ENCODE data around the gene NAALADL2.
"Not testable (repeated sequence)": the region's sequence is repeated elsewhere in the genome, so short reads cannot be mapped to it uniquely, and the experiment has no call there.

NAALADL2 gene

GRCh38 chr3:175271465-175271864, 412.3 kb downstream of the NAALADL2 start:
- not testable (repeated sequence) for DNase-seq

- no peak for DNase-seq
These were observed 413.3 kb downstream of the NAALADL2 start for GRCh38 chr3:175272392-175272791.

GRCh38 chr3:175273573-175273972, 414.4 kb downstream of the NAALADL2 start:
- DNase-seq = no peak

- DNase-seq = no peak
These were observed 414.9 kb downstream of the NAALADL2 start for GRCh38 chr3:175274056-175274455.

GRCh38 chr3:175274474-175275218, 415.5 kb downstream of the NAALADL2 start:
- no peak for DNase-seq

- no peak for DNase-seq
These were observed 419.5 kb downstream of the NAALADL2 start for GRCh38 chr3:175278680-175279079.

GRCh38 chr3:175279457-175279856, 420.3 kb downstream of the NAALADL2 start:
- no peak for DNase-seq

- no peak for DNase-seq
These were observed 420.8 kb downstream of the NAALADL2 start for GRCh38 chr3:175279911-175280310.

GRCh38 chr3:175287361-175287963, 428.3 kb downstream of the NAALADL2 start:
- no peak for DNase-seq

- no peak for DNase-seq
These were observed 429.5 kb downstream of the NAALADL2 start for GRCh38 chr3:175288621-175289020.

- DNase-seq = no peak
These were observed 435.7 kb downstream of the NAALADL2 start for GRCh38 chr3:175294793-175295192.

- no peak for DNase-seq
These were observed 436.4 kb downstream of the NAALADL2 start for GRCh38 chr3:175295248-175296130.

- no peak for DNase-seq
These were observed 438.1 kb downstream of the NAALADL2 start for GRCh38 chr3:175297216-175297615.

GRCh38 chr3:175301741-175302140, 442.6 kb downstream of the NAALADL2 start:
- DNase-seq = no peak

GRCh38 chr3:175304404-175304803, 445.3 kb downstream of the NAALADL2 start:
- no peak for DNase-seq

GRCh38 chr3:175307642-175308041, 448.5 kb downstream of the NAALADL2 start:
- no peak for DNase-seq

- no peak for DNase-seq
These were observed 449.0 kb downstream of the NAALADL2 start for GRCh38 chr3:175308097-175308496.

GRCh38 chr3:175310046-175310445, 450.9 kb downstream of the NAALADL2 start:
- DNase-seq = no peak

GRCh38 chr3:175311404-175311803, 452.3 kb downstream of the NAALADL2 start:
- no peak for DNase-seq

GRCh38 chr3:175311946-175312345, 452.8 kb downstream of the NAALADL2 start:
- no peak for DNase-seq

- no peak for DNase-seq
These were observed 453.7 kb downstream of the NAALADL2 start for GRCh38 chr3:175312791-175313190.

GRCh38 chr3:175316799-175317198, 457.7 kb downstream of the NAALADL2 start:
- DNase-seq = no peak

- DNase-seq = no peak
These were observed 466.3 kb downstream of the NAALADL2 start for GRCh38 chr3:175325440-175325839.

GRCh38 chr3:175326041-175326440, 466.9 kb downstream of the NAALADL2 start:
- no peak for DNase-seq
